ENCODE data around the gene BEND6.
A peak's percentile ranks its signal among the peaks of the same experiment; 100 is the strongest.

BEND6 gene

DNA sequence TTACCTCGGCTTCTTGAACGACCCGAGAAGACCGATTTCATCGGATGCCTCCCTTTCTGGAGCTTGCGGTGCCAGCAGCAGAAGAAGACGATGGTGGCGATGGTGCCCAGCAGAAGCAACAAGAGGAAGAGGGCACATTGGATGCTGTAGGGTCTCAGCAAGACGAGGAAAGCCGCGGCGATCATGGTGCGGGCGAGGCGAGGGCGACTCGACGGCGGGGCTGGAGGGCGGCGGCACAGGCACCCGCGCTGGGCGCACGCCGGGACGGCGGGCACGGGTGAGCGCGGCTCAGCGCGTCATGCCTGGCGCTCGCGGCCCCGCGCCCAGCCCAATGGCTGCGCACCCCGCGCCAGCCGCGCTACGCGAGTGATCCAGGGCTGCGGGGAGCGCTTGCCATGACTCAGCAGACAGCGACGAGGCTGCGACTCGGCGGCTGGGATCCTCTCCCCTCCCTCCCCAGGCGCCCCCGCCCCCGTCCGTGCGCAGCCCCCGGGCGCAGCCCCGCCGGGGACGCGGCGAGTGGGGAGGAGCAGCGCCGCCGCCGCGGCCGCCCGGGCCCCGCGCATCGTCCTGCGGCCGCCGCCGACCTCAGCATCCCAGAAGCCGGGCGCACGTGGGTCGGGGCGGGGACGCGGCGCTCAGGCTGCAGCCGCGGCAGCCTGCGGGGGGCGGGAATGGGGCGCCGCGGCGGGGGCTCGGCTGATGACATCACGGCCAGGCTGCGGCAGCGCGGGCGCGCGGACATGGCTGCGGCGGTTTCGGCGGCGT is at the start of gene BEND6:
BEND6 (plus strand) TSS at position 705 of the 768 bp plus-strand sequence. CDS start 26,704 bp downstream, outside the sequence.
- DNase-seq = peak; percentile 80

GRCh38 chr6:56905378-56905777 is 49.5 kb upstream of the BEND6 start:
- no peak for DNase-seq

- peak; percentile 31 for DNase-seq
These were observed 48.2 kb upstream of the BEND6 start for GRCh38 chr6:56906752-56907151.

DNA sequence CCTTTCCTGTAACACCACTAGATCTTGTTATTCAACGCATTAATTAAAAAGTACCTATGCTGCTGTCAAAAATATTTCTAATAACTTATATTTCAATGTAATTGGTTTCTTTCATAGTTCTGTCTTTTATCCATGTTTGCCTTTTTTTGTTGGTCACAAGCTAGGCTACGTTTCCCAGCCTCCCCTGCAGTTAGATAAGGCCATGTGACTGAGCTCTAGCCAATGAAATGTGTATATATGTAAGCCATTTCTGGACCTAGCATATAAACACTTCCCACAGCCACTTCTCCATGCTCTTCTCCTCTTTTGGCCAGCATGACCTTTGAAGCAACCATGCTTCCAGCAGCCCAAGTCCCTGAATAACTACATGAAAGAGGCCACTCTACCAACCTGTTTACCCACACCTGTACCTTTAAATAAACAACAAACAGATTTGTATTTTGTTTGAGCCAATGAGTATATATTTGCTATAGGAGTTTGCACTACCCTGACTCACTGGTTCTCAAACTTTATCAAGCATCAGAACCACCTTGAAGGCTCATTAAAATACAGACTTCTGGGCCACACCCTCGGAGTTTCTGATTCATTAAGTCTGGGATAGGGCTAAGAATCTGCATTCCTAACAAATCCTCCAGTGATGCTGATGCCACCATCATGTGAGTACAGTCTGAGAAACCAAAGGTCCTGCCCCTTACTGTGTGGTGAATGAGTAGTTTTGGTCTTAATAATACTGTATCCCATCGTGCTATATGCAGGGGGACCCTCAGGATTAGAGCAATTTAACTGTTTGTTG is 45.6 kb upstream of the BEND6 start:
- DNase-seq = no peak

DNA sequence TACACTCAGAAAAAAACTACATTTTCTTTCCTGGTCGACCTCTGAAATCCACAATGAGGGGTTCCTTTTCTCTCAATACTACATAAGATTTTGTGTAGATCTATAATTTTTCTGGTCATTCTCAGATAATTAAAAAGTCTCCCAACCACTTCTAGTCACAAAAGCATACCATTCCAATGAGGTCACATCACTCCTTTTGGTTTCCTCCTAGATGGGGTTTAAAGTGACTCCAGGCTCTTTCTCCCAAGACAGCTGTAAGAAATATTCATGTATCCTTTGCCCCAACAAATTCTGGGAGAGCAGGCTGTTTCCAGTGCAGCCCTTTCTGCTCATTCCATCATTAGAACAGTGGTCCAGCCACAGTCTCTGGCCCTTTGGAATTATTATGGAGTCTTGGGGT is 43.1 kb upstream of the BEND6 start:
- no peak for DNase-seq

DNA sequence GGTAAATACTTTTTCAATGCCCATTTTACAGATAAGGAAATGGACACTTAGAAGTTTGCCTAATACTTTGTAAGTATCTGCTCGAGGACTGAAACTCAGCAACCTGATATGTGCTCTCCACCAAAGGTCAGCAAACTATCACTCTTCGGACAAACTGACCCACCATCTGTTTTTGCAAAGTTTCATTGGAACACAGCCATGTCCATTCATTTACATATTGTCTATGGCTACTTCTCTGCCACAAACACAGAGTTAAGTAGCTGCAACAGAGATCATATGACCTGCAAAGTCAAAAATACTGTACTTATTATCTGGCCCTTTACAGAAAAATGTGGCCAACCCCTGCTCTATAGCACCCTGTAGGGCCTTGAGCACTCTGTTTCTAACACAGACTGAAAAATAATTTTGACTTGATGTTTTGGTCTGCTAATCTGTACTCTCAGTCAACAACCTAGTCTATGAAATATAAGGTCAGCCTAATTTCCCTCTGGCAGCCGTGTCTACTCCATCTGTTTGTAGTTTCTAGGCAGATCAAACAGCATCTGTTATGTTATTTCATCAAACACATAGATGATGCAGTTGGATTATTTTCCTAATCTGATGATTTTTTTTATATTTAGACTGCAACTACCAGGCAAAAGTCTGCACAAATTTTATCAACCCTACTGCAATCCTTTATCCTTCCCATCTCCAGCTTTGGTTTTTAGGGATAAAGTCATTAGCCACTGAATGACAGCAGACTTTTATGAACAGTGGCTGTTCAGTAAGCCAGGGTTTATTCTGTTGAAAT is 41.4 kb upstream of the BEND6 start:
- no peak for DNase-seq

DNA sequence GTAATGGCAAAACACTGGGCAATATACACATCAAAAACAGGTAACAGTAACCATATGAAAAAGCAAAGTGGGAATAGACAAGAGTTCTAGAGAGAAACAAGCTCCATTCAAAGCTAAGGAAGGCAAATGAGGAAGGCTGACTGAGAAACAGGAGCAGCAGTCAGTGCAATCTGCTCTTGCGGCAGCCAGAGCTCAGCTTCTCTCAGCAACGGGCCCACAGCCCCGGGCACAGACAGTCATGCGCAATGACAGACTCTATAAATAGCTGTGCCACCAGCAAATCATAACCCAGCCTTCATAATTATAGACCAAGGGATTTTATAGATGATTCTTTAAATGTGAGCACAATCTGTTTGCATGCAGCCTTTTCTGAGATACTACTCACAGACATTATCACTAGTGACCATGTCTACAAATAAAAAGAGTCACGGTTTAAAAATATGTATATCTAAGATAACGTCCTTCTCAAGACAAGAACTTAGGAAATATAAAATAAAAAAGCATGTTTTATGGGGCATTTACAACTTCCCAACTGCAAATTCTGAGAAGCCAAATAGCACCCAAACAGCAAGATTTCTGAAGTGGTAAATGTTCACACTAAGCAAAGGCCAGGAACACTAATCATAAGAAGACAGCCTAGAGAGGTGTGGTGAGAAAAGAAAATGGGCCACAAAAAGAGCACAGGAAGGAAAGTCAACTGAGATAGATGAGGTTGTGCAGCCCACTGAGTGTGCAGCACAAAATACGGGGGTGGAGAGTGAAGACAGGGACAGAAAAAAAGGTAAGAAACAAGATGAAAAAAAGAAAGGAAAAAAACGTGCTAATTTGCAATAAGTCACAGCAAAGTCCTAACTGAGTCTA is 39.9 kb upstream of the BEND6 start:
- DNase-seq = peak; percentile 81

DNA sequence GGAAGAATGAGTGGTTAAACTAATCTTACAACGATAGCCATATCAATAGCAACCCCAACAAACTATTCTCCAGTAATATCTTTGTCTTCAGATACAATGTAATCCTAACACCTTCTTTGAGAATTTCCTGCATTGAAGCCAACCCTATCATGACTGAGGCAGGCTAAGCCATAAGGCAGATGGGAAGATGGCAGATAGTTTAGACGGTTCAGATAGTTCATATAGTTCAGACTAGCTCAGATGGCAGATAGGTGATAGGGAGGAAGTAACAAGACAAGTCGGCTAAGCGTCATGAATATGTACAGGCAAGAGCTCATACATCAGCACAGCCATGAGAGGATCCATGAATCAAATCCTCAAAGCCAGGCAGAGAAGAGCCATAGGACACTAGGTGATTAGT is 39.1 kb upstream of the BEND6 start:
- DNase-seq = peak; percentile 38

- DNase-seq = no peak
These were observed 37.9 kb upstream of the BEND6 start for GRCh38 chr6:56916849-56917551.

DNA sequence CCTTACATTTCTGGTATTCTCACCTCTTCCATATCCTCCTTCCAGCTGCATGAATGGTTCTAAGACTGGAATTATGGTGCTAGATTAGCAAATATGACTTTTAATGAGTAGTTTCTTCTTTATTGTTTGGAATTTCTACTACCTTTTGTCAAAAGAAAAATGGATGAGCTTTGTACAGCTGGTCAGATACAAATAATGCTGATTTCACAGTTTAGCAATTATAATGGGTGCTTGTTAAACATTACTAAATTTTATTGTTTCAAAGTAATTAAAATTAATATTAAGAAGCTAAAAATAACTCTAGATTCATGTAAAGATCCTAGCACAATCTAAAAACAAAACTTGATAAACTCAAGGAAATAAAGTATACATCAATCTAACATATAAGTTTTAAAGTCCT is 32.3 kb upstream of the BEND6 start:
- DNase-seq = no peak

DNA sequence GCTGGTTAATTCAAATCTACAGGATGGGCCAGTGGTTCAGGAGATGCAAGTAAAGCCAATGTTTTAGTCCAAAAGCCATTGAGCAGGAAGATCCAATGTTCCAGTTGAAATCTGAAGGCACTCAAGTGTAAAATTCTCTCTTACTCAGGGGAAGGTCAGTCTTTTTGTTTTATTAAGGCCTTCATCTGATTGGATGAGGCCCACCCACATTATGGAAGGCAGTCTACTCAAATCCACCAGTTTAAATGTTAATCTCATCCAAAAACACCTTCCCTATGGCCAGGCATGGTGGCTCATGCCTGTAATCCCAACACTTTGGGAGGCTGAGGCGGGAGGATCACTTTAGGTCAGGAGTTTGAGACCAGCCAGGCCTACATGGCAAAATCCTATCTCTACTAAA is 31.3 kb upstream of the BEND6 start:
- DNase-seq = no peak

- peak; percentile 42 for DNase-seq
These were observed 27.1 kb upstream of the BEND6 start for GRCh38 chr6:56927538-56928453.

DNA sequence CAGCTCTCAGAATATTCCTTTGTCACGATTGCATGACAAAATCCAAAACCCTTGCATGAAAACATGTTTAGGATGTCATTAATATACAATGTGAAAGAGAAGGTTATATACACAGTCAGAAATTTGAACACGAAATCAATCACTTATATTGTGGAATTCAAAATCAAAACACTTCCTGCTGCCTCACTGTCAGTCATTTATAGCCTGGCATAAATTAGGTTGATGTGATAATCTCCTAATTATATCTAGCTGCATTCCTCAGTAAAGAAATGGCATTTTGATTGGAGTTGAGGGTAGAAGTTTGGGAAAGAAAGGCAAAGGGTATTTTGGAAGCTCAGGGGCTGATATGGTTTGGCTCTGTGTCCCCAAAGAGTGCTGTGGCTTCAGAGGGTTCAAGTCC is 24.1 kb upstream of the BEND6 start:
- no peak for DNase-seq

GRCh38 chr6:56932910-56933477 is 21.9 kb upstream of the BEND6 start:
- DNase-seq = peak; percentile 72

GRCh38 chr6:56933650-56934049 is 21.3 kb upstream of the BEND6 start:
- DNase-seq = peak; percentile 51

GRCh38 chr6:56934876-56935275 is 20.0 kb upstream of the BEND6 start:
- DNase-seq = no peak

DNA sequence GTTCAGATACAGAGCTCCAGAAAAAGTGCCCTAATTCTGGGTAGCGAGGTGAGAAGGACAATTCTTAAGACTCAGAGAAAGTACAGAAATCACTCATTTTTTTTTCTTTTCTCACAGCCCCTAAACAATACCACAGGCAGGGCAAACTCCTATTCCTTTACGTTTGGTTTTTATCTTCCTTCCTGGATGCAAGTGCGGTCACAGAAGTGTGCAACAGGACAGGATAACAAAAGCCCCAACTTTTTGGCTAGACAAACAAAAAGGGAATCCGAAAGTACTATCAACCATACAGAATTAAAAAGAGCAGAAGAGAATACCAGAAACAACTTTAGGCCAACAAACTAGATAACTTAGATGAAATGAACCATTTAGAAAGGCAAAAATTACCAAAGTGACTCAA is 18.4 kb upstream of the BEND6 start:
- DNase-seq = peak; percentile 70

GRCh38 chr6:56938649-56939191 is 16.2 kb upstream of the BEND6 start:
- DNase-seq = no peak

DNA sequence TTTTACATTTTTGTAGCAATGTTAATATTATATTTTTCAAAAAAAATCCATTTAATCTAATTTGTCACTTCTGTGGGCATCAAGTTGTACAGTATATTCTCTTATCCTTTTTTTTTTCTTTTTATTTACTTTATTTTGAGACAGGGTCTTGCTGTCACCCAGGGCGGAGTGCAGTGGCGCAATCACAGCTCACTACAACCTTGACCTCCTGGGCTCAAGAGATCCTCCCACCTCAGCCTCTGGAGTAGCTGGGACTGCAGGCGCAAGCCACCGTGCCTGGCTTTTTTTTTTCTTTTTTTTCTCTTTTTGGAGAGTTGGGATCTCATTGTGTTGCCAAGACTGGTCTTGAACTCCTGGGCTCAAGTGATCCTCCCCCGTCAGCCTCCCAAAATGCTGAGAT is 14.4 kb upstream of the BEND6 start:
- DNase-seq = no peak

DNA sequence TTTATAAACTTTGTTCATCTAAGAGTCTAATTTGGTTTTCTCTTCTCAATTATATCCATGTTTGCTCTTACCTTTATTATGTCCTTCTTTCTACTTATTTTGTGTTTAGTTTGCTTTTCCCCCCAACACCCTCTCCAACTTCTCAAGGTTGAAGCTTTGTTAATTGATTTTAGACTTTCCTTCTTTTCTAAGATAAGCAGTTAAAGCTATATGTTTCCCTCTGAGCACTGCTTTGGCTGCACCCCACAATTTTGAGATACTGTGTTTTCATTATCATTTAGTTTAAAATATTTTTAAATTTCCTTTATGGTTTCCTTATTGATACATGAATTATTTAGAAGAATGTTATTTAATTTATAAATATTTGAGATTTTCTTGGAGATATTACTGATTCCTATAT is 13.9 kb upstream of the BEND6 start:
- no peak for DNase-seq

Data from hematopoietic multipotent progenitor cell treated with erythropoietin and hydrocortisone succinate and interleukin-3 and kit ligand, for 4 days (in vitro differentiated cells).